HG03139 (cell line): ENCODE data around the gene ATP8B4.
"Not testable (repeated sequence)": the region's sequence is repeated elsewhere in the genome, so short reads cannot be mapped to it uniquely, and the experiment has no call there.

Source experiments
- ATAC-seq: cut with Tn5 transposase; IDR thresholded peaks from one replicate; pipeline ENCODE4 v1.9.1; 2021; ENCODE audit not compliant: unreplicated experiment

Gene ATP8B4

DNA sequence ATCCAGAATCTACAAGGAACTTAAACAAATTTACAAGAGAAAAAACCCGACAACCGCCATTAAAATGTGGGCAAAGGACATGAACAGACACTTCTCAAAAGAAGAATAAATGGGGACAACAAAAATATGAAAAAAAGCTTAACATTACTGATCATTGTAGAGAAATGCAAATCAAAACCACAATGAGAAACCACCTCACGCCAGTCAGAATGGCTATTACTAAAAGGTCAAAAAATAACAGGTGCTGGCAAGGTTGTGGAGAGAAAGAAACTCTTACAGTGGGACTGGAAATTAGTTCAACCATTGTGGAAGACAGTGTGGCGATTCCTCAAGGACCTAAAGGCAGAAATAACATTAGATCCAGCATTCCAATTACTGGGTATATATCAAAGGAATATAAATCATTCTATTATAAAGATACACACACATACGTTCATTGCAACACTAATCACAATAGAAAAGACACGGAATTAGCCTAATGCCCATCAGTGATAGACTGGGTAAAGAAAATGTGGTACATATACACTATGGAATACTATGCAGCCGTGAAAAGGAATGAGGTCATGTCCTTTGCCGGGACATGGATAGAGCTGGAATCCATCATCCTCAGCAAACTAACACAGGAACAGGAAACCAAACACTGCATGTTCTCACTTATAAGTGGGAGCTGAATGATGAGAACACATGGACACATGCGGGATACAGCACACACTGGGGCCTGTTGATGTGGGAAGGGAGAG is 155.8 kb downstream of the ATP8B4 start:
- not testable (repeated sequence) for ATAC-seq

GRCh38 chr15:49962044-49962602 is 156.9 kb downstream of the ATP8B4 start:
- ATAC-seq: no peak

- no peak for ATAC-seq
These were observed 165.6 kb downstream of the ATP8B4 start for GRCh38 chr15:49953421-49953820.

GRCh38 chr15:49946681-49947080 is 172.4 kb downstream of the ATP8B4 start:
- no peak for ATAC-seq

DNA sequence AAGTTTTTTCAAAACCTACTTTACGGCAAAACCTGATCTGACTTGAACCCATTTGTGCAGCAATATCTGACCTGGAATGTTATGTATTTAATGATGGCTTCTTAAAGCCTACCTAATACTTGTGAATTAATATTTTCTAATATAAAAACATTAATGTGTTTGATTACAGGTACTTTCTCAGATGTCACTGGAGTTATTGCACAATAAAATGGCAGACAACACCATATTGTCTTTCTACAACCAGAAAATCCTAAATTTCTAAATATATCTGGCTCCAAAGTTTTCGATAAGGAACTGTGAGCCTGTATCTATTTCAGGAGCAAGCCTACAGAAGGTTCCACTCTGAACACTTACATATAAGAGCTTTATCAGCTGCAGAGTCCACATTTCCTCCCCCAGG is 184.5 kb downstream of the ATP8B4 start:
- no peak for ATAC-seq

DNA sequence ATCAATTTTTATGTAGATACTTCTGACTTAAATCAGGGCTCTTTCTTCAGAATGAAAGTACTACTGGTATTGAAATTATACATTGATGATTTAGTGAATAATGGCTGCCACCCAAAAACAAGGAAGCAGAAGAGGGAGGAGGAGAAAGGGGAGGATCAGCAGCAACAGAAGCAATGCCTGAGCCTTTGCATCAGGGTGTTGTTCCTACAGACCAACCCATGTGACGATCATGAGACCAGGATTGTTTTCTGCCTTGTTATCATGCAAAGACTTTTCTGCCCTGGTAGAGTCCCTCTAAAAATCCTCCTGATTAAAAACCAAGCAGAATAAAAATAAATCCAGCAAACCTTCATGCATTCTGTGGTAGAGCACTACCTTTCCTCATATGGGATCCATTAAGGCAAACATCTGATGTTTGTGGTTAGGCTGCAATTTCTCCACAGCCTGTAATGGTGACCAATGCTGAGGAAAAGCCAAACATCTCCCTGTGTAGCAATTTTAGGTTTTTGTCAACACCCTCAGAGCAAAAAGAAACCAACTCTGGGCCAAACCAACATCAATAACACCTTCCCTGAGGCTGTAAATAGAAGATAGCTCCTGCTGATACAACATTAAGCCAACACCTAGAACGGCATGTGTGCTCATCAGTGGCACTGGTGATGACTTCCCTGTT is 191.7 kb downstream of the ATP8B4 start:
- ATAC-seq: no peak

DNA sequence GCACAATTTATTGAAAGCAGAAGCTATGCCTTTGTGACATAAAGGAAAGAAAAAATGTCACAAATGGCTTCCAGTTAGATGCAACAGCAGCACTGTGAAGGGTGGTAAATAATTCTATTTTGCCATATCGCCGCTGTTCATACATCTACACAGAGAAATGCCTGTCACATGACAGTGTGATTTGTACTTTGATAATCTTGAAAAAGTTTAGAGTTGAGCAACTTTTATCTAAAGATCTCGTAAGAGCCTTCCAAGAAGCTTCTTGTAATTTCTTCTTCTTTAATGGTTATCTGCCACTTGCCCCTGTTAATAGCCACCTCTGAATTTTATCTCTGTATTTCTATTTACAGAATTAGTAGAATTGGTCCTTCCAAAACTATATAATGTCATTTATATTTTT is 192.3 kb downstream of the ATP8B4 start:
- no peak for ATAC-seq

- ATAC-seq: no peak
These were observed 195.4 kb downstream of the ATP8B4 start for GRCh38 chr15:49923671-49924070.

DNA sequence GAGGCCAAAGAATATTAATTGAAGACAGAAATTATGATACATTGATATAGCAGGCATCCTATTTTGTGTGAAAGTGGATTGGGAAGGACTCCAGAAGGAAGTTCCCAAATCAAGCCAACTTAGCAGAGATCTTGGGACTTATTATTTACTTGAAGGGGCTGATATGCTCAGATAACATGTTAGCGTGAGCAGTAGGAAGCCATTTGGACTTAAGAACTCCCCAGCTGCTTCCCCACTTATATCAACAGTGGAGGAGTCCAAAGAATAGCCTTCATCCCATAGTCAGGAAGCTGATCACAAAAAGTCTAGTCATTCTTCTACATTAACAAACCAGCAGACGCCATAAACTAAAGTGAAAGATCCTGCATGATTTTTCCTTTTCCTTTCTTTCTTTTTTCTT is 200.0 kb downstream of the ATP8B4 start:
- ATAC-seq: no peak

- ATAC-seq: no peak
These were observed 200.9 kb downstream of the ATP8B4 start for GRCh38 chr15:49918121-49918520.

DNA sequence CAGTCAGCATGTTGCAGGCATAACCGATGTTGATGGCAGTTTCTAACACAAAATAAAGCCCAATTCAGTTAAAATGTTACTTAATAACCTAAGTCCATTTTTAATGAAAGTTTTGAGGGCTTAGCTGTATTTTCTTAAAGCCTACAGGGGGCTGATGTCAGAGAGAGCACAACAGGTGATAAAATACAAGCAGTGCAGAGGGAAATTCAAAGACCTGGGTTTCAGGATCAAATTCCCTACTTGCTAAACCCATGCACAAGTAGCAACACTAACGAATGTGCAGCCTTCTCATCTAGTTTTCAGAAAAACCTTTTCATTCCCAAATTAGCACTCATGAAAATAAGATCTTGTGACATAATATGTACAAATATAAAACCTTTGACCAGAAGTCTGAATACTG is 202.0 kb downstream of the ATP8B4 start:
- no peak for ATAC-seq

DNA sequence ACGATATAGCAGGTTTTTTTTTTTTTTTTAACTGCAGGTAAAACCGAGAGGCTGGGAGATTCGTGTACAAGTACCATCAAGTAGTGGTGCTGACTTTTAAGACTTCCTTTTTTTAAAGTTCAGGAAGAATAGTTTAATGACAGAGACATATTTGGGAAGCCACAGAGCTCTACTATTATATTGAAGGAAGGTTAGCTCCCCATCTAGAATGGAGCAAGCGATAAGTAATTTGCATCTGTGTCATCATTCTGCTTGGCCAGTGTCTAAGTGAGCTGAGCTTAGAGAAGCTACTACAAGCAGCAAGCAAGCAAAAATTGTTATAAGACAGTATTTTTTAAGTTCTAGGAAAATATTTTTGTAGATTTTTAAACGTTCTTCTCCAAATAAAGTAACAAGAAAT is 203.2 kb downstream of the ATP8B4 start:
- no peak for ATAC-seq

DNA sequence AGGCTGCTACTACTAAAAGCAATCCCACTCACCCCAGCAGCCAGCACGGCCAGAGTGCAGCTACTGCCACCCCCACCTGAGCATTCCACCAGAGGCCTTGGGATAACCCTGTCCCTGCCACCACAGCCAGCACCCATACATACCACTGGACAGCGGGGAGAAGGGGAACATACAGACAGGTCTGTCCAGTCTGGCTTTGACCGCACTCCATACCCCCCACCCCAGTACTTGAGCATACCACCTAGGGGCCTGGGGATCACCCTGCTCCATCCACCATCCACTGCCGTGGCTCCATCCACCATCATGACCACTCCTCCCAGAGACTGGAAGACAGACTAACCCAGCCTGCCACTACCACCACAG is 210.1 kb downstream of the ATP8B4 start:
- ATAC-seq: no peak

DNA sequence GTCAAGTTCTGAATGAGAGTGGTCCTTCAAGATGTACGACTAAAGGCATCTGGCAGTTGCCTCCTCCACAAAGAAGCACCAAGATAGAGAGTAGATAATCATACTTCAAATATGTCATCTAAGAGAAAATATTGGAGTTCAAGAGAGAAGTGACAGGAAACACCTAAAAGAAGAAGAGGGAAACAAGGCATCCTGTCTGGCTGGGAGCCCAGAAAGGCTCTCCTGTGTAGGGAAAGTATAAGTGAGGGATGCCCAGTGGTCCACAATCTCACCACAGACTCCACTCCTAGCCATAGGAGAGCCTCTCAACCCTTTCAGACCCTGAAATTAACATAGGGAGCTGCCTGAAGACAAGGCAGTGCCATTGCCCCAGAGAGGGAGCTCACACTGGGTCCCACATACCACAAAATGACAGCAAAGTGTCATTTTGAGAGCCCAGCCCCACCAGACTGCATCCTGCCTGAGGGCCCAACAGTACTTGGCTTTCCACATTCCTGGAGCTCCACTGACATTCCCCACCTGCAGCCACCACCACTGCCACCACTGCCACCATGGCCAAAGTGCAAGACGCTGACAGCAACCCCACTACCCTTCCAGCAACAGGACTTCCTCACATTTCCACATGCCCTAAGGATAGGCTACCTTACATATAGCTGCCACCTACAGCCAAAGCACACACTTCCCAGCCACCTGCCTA is 210.6 kb downstream of the ATP8B4 start:
- no peak for ATAC-seq

DNA sequence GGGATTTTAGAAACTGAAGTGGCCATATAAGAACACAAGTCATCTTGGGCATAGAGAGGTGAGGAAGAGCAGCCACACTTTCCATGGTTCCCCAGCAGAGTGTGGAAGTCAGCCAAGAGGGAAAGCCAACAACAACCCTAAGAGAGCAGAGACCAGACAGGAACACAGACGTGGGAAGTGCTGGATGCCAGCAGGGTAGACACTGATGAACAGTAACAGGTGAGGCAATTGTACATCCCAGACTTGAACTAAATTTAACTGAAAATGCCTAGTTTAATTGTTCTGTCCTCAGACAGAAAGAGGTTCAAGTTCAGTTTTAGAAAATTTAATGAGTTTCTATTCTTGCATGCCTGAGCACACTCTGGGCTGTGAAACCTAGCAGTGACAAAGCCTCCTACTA is 212.1 kb downstream of the ATP8B4 start:
- ATAC-seq: no peak

DNA sequence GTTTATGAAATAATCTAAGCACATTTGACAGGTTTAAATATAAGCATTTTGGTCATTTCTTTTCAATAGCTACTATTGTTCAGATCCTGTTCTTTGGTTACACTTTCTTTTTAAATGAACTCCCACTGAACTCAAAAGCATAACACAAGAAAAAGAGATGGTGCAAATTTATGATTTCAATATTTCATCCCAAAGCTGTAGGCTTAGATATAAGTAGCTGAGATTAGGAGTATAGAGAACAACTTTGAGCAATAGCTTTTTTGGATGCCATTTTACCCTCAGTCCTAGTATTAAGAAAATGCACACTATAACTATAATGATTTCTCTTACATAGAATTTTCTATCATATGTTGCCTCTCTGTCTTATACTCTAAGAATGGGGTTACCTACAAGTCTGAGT is 213.8 kb downstream of the ATP8B4 start:
- no peak for ATAC-seq

GRCh38 chr15:49904296-49904695 is 214.7 kb downstream of the ATP8B4 start:
- ATAC-seq: no peak

DNA sequence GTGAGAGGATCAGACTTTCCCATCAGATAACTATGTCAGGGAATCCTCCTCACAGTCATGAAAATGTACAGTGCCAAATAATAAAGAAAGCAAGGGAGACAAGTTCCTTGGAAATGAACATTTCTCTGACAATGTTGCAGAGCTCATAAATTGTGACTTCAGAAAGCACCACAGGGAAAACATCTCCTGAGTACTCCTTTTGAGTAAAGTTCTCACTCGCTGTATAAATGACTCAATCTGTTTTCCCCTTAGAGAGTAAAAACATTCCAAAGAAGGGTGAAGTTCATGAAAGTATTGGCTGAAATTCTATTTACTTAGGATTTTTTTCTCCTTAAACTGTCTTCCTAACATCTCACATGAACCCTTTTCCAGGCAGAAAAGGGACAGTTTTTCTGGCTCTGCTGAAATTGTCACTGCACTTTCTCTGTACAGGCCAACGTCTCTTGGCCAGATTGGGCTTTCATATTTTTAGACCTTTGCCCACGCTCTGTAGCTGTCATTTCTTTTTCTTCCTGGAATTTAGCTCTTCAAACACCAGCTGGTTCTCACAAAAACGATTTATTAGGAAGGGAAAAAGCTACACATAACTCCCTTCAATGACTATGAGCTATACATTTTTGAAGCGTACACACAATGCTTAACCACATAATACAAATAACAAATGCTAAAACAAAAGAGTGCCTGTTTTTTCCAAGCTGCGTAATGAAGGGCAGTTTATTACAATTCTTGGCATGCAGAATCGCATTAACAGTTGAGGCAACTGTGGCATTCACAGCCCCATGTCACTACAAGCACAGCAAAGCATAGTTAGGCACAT is 216.1 kb downstream of the ATP8B4 start:
- ATAC-seq: no peak

DNA sequence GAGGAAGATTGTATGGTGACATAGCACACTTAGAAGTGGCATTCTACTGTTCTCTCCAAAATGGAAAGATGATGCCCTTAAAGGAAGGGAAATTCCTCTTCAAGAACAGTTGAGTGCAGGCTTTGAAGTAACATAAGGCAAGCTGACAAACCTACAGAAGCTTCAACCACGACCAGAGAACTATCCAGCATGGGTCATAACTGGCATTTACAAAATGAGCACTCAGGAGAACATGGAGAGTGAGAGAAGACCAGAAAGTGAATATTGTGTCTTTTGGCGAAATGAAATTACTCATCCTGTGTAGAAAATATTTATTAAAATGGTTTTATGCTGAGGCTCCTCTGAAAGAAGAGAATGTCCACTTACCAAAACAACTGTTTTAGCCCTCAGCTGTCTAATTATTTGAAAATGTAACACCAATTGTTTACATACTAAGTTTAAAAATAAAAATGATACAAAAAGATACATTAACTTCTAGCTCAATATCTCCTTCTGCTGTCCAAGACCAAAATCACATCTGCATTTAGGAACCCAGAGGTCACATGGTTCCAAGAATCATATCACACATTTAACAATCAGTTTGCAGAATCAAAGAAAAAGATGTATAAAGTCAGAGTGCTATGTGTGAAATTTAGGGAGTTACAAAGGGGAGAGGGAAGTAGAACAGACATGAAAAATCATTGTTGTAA is 216.9 kb downstream of the ATP8B4 start:
- ATAC-seq: no peak

GRCh38 chr15:49901321-49901720 is 217.7 kb downstream of the ATP8B4 start:
- no peak for ATAC-seq

DNA sequence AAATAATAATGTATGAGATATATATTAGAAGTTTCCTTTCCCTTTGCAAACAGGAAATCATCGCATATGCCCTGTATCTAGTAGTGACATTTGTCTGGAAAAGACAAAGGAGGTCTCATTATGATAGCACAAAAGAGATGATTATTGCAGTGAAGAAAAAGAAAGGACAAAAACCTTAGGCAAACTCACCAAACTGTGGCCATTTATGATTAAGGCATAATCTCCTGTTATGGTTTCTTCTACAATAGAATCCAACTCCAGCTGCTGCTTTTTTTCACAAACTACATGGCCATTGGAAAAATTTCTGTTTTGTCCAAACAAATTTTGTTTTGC is 218.2 kb downstream of the ATP8B4 start:
- ATAC-seq: no peak
